ENCODE data around the gene ARF3. TPM values are rescaled to one million over a fixed set of nuclear protein-coding genes. Genes with fewer than 3 reads are reported as not detected.
A peak's percentile ranks its signal among the peaks of the same experiment; 100 is the strongest.

ARF3 gene
- polyA plus RNA-seq, 1 donor (not counting 4 experiments of a cell fraction or from before 2014, with no cell fraction given), result 236 TPM

GRCh38 chr12:48977290-48978281 lies 20.3 kb upstream of the ARF3 start:
- FAIRE-seq (no peak), DNase-seq (ENCODE audit: low read depth, low spot score) (no peak)
- peaks cover 18% of the 10 kb centered on the region for H3K4me1 ChIP-seq (ENCODE audit: control insufficient read depth, extremely low read depth, insufficient read depth, low read length)
- H3K27me3 ChIP-seq (ENCODE audit: control insufficient read depth, extremely low read depth, insufficient read depth, low read length), result peaks cover 78% of the 10 kb centered on the region
- H4K20me1 ChIP-seq (ENCODE audit: control insufficient read depth, extremely low read depth, insufficient read depth, low read length), result no peaks in the 10 kb centered on the region
- H2AFZ ChIP-seq (ENCODE audit: control insufficient read depth, low read length), result no peak overlapping the region
- H3K9ac ChIP-seq (ENCODE audit: control insufficient read depth, extremely low read depth, insufficient read depth, low read length), result no peak overlapping the region
- H3K36me3 ChIP-seq (ENCODE audit: control insufficient read depth in 2 of 2, extremely low read depth in 1 of 2, insufficient read depth in 2 of 2, low read length in 2 of 2), result no peaks in the 10 kb centered on the region
- TF ChIP-seq EZH2 (IDR thresholded peaks at IDR 0.05; ENCODE audit: low read length) (no peak), CTCF (optimal IDR thresholded peaks at IDR 0.05 in 1 of 3, IDR thresholded peaks at IDR 0.05 in 1 of 3, conservative IDR thresholded peaks at IDR 0.05 in 1 of 3; ENCODE audit: extremely low read depth in 1 of 3, insufficient read depth in 2 of 3, low read length in 3 of 3) (peak in 2 of 3 experiments; percentile 72 to 84)
- no peaks in the 10 kb centered on the region for H3K9me3 ChIP-seq (ENCODE audit: control insufficient read depth, low read depth, low read length)
- dilution Hi-C loops (cut with MboI; ENCODE audit: extremely low pct_ligation_motif_present, low sequenced_read_pairs), result no loop called here
- H3K79me2 ChIP-seq (ENCODE audit: control insufficient read depth, insufficient read depth, low read length), result no peaks in the 10 kb centered on the region
- H3K4me3 ChIP-seq (ENCODE audit: control insufficient read depth in 2 of 3, extremely low read depth in 1 of 3, insufficient read depth in 2 of 3, low read depth in 1 of 3, low read length in 3 of 3), result no peak overlapping the region
- no peak overlapping the region for H3K4me2 ChIP-seq (ENCODE audit: control insufficient read depth, extremely low read depth, insufficient read depth, low read depth, low read length)
- H3K9me1 ChIP-seq (ENCODE audit: control insufficient read depth, extremely low read depth, insufficient read depth, low read length), result no peaks in the 10 kb centered on the region
- no peak overlapping the region for H3K27ac ChIP-seq (ENCODE audit: control insufficient read depth, insufficient read depth, low read length)

GRCh38 chr12:48973941-48974673 lies 16.8 kb upstream of the ARF3 start:
- Histone ChIP-seq H3K4me2 (ENCODE audit: control insufficient read depth, extremely low read depth, insufficient read depth, low read depth, low read length) (no peak overlapping the region), H3K27ac (ENCODE audit: control insufficient read depth, insufficient read depth, low read length) (no peak overlapping the region), H3K27me3 (ENCODE audit: control insufficient read depth, extremely low read depth, insufficient read depth, low read length) (peaks cover 70% of the 10 kb centered on the region), H3K79me2 (ENCODE audit: control insufficient read depth, insufficient read depth, low read length) (no peaks in the 10 kb centered on the region), H3K4me3 (ENCODE audit: control insufficient read depth in 2 of 3, extremely low read depth in 1 of 3, insufficient read depth in 2 of 3, low read depth in 1 of 3, low read length in 3 of 3) (no peak overlapping the region), H4K20me1 (ENCODE audit: control insufficient read depth, extremely low read depth, insufficient read depth, low read length) (no peaks in the 10 kb centered on the region), H3K36me3 (ENCODE audit: control insufficient read depth in 2 of 2, extremely low read depth in 1 of 2, insufficient read depth in 2 of 2, low read length in 2 of 2) (no peaks in the 10 kb centered on the region), H3K9ac (ENCODE audit: control insufficient read depth, extremely low read depth, insufficient read depth, low read length) (no peak overlapping the region), H2AFZ (ENCODE audit: control insufficient read depth, low read length) (no peak overlapping the region), H3K9me3 (ENCODE audit: control insufficient read depth, low read depth, low read length) (no peaks in the 10 kb centered on the region), H3K9me1 (ENCODE audit: control insufficient read depth, extremely low read depth, insufficient read depth, low read length) (no peaks in the 10 kb centered on the region), H3K4me1 (ENCODE audit: control insufficient read depth, extremely low read depth, insufficient read depth, low read length) (peaks cover 26% of the 10 kb centered on the region)
- no peak for DNase-seq (ENCODE audit: low read depth, low spot score)
- FAIRE-seq, result no peak
- dilution Hi-C loops (cut with MboI; ENCODE audit: extremely low pct_ligation_motif_present, low sequenced_read_pairs), result no loop called here
- no peak for TF ChIP-seq EZH2 (IDR thresholded peaks at IDR 0.05; ENCODE audit: low read length)
- TF ChIP-seq CTCF (optimal IDR thresholded peaks at IDR 0.05 in 1 of 3, IDR thresholded peaks at IDR 0.05 in 1 of 3, conservative IDR thresholded peaks at IDR 0.05 in 1 of 3; ENCODE audit: extremely low read depth in 1 of 3, insufficient read depth in 2 of 3, low read length in 3 of 3), result peak; percentile 35 to 57 (median 47)
